AG04450 (cell line): ENCODE data around the gene SKIC8. TPM values are rescaled to one million over a fixed set of nuclear protein-coding genes. Genes with fewer than 3 reads are reported as not detected.

Source experiments
- CTCF ChIA-PET: fragments of 300-600, 350-600 bp; formaldehyde crosslinking; extraction: SDS; loops from one replicate; lab custom pipeline; 2022; ENCODE audit warnings: antibody characterized with exemption, inconsistent platforms; lab: Charles Lee
- POLR2A ChIA-PET: fragments of 350-600 bp; formaldehyde crosslinking; extraction: SDS; loops from one replicate; lab custom pipeline; 2021; ENCODE audit warnings: antibody characterized with exemption, inconsistent platforms; lab: Yijun Ruan, JAX
- DNase-seq: peaks from one replicate; pipeline ENCODE4 v3.0.0-alpha.2; 2011; ENCODE audit warnings: low read depth, low spot score
- H3K27ac ChIP-seq: one replicate; pipeline ENCODE4 v1.5.1; 2012; ENCODE audit warnings: low read depth, low read length, control low read depth
- H3K27me3 ChIP-seq: one replicate; pipeline ENCODE4 v1.6.0; 2012; ENCODE audit warnings: low read length; ENCODE audit not compliant: control insufficient read depth, insufficient read depth
- H3K4me3 ChIP-seq: 2 replicates; pipeline ENCODE4 v1.5.1; 2011; ENCODE audit warnings: mild to moderate bottlenecking, low read depth, low read length, control low read depth
- H3K9me3 ChIP-seq: 2 replicates; pipeline ENCODE4 v1.5.1; 2012; ENCODE audit warnings: low read length; ENCODE audit not compliant: control insufficient read depth, insufficient read depth
- polyA plus RNA-seq: library from polyadenylated mRNA; depleted of rRNA; stranded (reverse); fragments of >200 nt; gene quantifications from 2 replicates; pipeline ENCODE4 v1.2.3, GENCODE V29; 2011
- TF ChIP-seq, protein P1 (sequence below): IDR thresholded peaks from 2 replicates; pipeline ENCODE4 v1.5.1; 2011; ENCODE audit warnings: low read depth, low read length, control low read depth, inconsistent platforms

Gene SKIC8
- polyA plus RNA-seq, 1 experiment: 92.0 TPM

- no peak for DNase-seq
- H3K4me3 ChIP-seq: no peak overlapping the region
- H3K27me3 ChIP-seq: no peaks in the 10 kb centered on the region
- H3K27ac ChIP-seq: no peak overlapping the region
- no peaks in the 10 kb centered on the region; the same call in 1 of the 2 replicates for H3K9me3 ChIP-seq
- TF ChIP-seq, protein P1, sequence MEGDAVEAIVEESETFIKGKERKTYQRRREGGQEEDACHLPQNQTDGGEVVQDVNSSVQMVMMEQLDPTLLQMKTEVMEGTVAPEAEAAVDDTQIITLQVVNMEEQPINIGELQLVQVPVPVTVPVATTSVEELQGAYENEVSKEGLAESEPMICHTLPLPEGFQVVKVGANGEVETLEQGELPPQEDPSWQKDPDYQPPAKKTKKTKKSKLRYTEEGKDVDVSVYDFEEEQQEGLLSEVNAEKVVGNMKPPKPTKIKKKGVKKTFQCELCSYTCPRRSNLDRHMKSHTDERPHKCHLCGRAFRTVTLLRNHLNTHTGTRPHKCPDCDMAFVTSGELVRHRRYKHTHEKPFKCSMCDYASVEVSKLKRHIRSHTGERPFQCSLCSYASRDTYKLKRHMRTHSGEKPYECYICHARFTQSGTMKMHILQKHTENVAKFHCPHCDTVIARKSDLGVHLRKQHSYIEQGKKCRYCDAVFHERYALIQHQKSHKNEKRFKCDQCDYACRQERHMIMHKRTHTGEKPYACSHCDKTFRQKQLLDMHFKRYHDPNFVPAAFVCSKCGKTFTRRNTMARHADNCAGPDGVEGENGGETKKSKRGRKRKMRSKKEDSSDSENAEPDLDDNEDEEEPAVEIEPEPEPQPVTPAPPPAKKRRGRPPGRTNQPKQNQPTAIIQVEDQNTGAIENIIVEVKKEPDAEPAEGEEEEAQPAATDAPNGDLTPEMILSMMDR: no peak
- POLR2A ChIA-PET: no interaction called here
- CTCF ChIA-PET: no interaction called here
Measured at GRCh38 chr15:78272776-78273175, 26.6 kb downstream of the SKIC8 start.

GRCh38 chr15:78272316-78272715 lies 27.1 kb downstream of the SKIC8 start:
- DNase-seq: no peak
- Histone ChIP-seq H3K9me3 (no peaks in the 10 kb centered on the region; the same call in 1 of the 2 replicates), H3K27me3 (no peaks in the 10 kb centered on the region), H3K4me3 (no peak overlapping the region), H3K27ac (no peak overlapping the region)
- ChIA-PET CTCF (no interaction called here), POLR2A (no interaction called here)
- TF ChIP-seq, protein P1: no peak

DNA sequence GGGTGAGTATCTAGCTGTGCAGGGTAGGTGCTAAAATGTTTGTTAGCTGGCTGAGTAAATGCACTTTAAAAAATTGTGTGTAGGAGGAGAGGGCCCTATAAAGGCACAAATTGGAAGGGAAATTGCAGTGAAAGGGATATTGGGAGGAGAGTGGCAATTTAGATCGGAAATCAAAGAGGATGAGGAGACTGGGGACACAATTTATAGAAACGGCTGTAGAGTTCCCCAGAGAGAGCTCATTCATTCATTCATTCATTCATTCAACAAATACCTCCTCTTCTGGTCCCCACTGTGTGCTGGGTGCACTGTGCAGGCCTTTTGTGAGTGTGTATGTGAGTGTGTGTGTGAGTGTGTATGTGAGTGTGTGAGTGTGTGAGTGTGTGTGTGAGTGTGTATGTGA lies 32.6 kb downstream of the SKIC8 start:
- DNase-seq: no peak
- H3K9me3 ChIP-seq: no peaks in the 10 kb centered on the region; the same call in 1 of the 2 replicates
- TF ChIP-seq, protein P1: no peak
- CTCF ChIA-PET: interaction anchor here (0.5 to 1.5 kb wide), 5 partner anchors 136 to 356 kb away, joined by 3 to 4 read pairs (median 3); no protein-coding TSS in a partner anchor
- no peak overlapping the region for H3K27ac ChIP-seq
- H3K27me3 ChIP-seq: no peaks in the 10 kb centered on the region
- no peak overlapping the region for H3K4me3 ChIP-seq
- POLR2A ChIA-PET: no interaction called here

DNA sequence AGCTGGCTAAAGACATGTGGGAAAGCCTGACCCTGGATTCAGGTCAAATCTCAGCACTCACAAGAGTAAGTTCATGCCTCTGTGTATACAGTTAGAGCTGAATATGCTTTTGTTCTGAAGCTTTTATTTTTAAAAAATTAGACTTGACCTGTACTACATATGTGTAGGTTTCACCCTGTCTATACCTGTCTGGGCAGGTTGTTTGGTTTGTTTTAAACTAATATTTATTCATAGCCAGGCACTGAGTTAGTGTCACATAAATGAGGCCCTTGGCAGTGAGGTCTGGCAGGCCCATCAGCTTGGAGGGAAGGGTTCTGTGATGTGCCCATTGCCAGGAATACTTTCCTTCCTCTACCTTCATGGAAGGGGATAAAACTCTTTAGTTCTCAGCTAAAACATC lies 33.2 kb downstream of the SKIC8 start:
- DNase-seq: no peak
- Histone ChIP-seq H3K27ac (no peak overlapping the region), H3K27me3 (no peaks in the 10 kb centered on the region), H3K4me3 (no peak overlapping the region), H3K9me3 (no peaks in the 10 kb centered on the region; the same call in 1 of the 2 replicates)
- TF ChIP-seq, protein P1: no peak
- ChIA-PET POLR2A (interaction anchor here (1.1 kb wide), 1 partner anchor 33 kb away, joined by 4 read pairs; the partner anchor contains the start of gene SKIC8), CTCF (interaction anchor here (0.5 to 1.5 kb wide), 8 partner anchors 24 to 356 kb away, joined by 3 to 7 read pairs (median 3); no protein-coding TSS in a partner anchor)

GRCh38 chr15:78265752-78266224 lies 33.6 kb downstream of the SKIC8 start:
- H3K4me3 ChIP-seq: no peak overlapping the region
- H3K27me3 ChIP-seq: no peaks in the 10 kb centered on the region
- H3K9me3 ChIP-seq: no peaks in the 10 kb centered on the region; the same call in 1 of the 2 replicates
- no peak overlapping the region for H3K27ac ChIP-seq
- peak; percentile 43 for DNase-seq
- CTCF ChIA-PET: interaction anchor here (0.6 to 1.5 kb wide), 9 partner anchors 23 to 723 kb away, joined by 3 to 7 read pairs (median 3); no protein-coding TSS in a partner anchor
- TF ChIP-seq, protein P1: no peak
- POLR2A ChIA-PET: interaction anchor here (1.1 kb wide), 1 partner anchor 34 kb away, joined by 4 read pairs; the partner anchor contains the start of gene SKIC8
